Neutrophil (primary cell): ENCODE data around the gene HIVEP3.
A peak's percentile ranks its signal among the peaks of the same experiment; 100 is the strongest.

Experiments
- H3K27ac ChIP-seq: fragments of 200-600 bp; sonication (generic); 2 replicates; pipeline ENCODE4 v1.5.1; 2016; ENCODE audit warnings: mild to moderate bottlenecking, moderate library complexity
- H3K27me3 ChIP-seq: fragments of 200-600 bp; sonication (generic); 2 replicates; pipeline ENCODE4 v1.6.0; 2016; ENCODE audit warnings: mild to moderate bottlenecking
- H3K36me3 ChIP-seq: fragments of 200-600 bp; sonication (generic); 2 replicates; pipeline ENCODE4 v1.5.1; 2017
- H3K4me1 ChIP-seq, 2 experiments: fragments of 200-600 bp in 1 of 2; sonication (generic) in 1 of 2; 1 replicate in 1 of 2; 2 replicates in 1 of 2; pipeline versions ENCODE4 v1.5.1 to v1.6.1; 2013 to 2016; ENCODE audit warnings: low read depth in 1 of 2, low read length in 1 of 2, mild to moderate bottlenecking in 1 of 2, moderate library complexity in 1 of 2; ENCODE audit not compliant: control insufficient read depth in 1 of 2, insufficient read depth in 1 of 2
- H3K4me3 ChIP-seq, 2 experiments: fragments of 200-600 bp in 1 of 2; sonication (generic) in 1 of 2; 1 replicate in 1 of 2; 2 replicates in 1 of 2; pipeline ENCODE4 v1.5.1; 2013 to 2016; ENCODE audit warnings: low read depth in 1 of 2, low read length in 1 of 2, mild to moderate bottlenecking in 1 of 2, moderate library complexity in 1 of 2
- H3K9me3 ChIP-seq: fragments of 200-600 bp; sonication (generic); 2 replicates; pipeline ENCODE4 v1.5.1; 2016
- CTCF ChIP-seq: fragments of 200-600 bp; sonication (generic); IDR thresholded peaks from 2 replicates; pipeline ENCODE4 v1.5.1; 2016; ENCODE audit warnings: antibody characterized with exemption

HIVEP3 gene

GRCh38 chr1:41769068-41769467 lies 149.7 kb downstream of the HIVEP3 start:
- Histone ChIP-seq H3K4me3 (peak overlapping the region; percentile 10 to 52), H3K36me3 (no peaks in the 10 kb centered on the region), H3K9me3 (no peaks in the 10 kb centered on the region), H3K27me3 (no peaks in the 10 kb centered on the region), H3K27ac (peak overlapping the region; percentile 81), H3K4me1 (peaks cover 55 to 60% of the 10 kb centered on the region in 2 experiments)
- no peak for TF ChIP-seq CTCF

- Histone ChIP-seq H3K9me3 (no peaks in the 10 kb centered on the region), H3K4me3 (peak overlapping the region; percentile 10 to 52), H3K4me1 (peaks cover 57 to 61% of the 10 kb centered on the region in 2 experiments), H3K36me3 (no peaks in the 10 kb centered on the region), H3K27me3 (no peaks in the 10 kb centered on the region), H3K27ac (peak overlapping the region; percentile 81)
- peak; percentile 10 for TF ChIP-seq CTCF
These were observed 150.1 kb downstream of the HIVEP3 start for GRCh38 chr1:41768583-41768982.

GRCh38 chr1:41767534-41768525 lies 150.9 kb downstream of the HIVEP3 start:
- H3K4me1 ChIP-seq: peaks cover 57 to 61% of the 10 kb centered on the region in 2 experiments
- H3K27ac ChIP-seq: peak overlapping the region; percentile 81
- H3K9me3 ChIP-seq: no peaks in the 10 kb centered on the region
- H3K4me3 ChIP-seq: peak overlapping the region in 1 of 2 experiments; percentile 52
- no peaks in the 10 kb centered on the region for H3K36me3 ChIP-seq
- no peaks in the 10 kb centered on the region for H3K27me3 ChIP-seq
- no peak for TF ChIP-seq CTCF

GRCh38 chr1:41766546-41766945 lies 152.2 kb downstream of the HIVEP3 start:
- TF ChIP-seq CTCF: no peak
- H3K4me3 ChIP-seq: no peak overlapping the region
- H3K27me3 ChIP-seq: no peaks in the 10 kb centered on the region
- H3K27ac ChIP-seq: no peak overlapping the region
- H3K4me1 ChIP-seq: peaks cover 57 to 61% of the 10 kb centered on the region in 2 experiments
- no peaks in the 10 kb centered on the region for H3K36me3 ChIP-seq
- no peaks in the 10 kb centered on the region for H3K9me3 ChIP-seq

GRCh38 chr1:41766041-41766440 lies 152.7 kb downstream of the HIVEP3 start:
- Histone ChIP-seq H3K36me3 (no peaks in the 10 kb centered on the region), H3K4me1 (peaks cover 57 to 61% of the 10 kb centered on the region in 2 experiments), H3K4me3 (peak overlapping the region in 1 of 2 experiments; percentile 44), H3K9me3 (no peaks in the 10 kb centered on the region), H3K27me3 (no peaks in the 10 kb centered on the region), H3K27ac (no peak overlapping the region)
- no peak for TF ChIP-seq CTCF
